ENCODE results near the gene CELSR1.

The CELSR1 gene

GRCh38 chr22:46513908-46514550 lies 23.4 kb downstream of the CELSR1 start:
- Histone ChIP-seq H3K9ac (ENCODE audit: low read length) (no peak overlapping the region), H3K9me3 (ENCODE audit: control insufficient read depth, low read length) (no peaks in the 10 kb centered on the region), H3K4me3 (ENCODE audit: low read length) (no peak overlapping the region), H3K27me3 (replicated peaks; ENCODE audit: control insufficient read depth, insufficient read depth, low read length) (peaks cover 9% of the 10 kb centered on the region), H3K4me1 (ENCODE audit: control insufficient read depth, insufficient read depth, low read length) (peaks cover 25% of the 10 kb centered on the region), H3K36me3 (ENCODE audit: control insufficient read depth, insufficient read depth, low read length, severe bottlenecking) (no peaks in the 10 kb centered on the region)
- DNase-seq (ENCODE audit: low read depth): no peak

- no peak for DNase-seq (ENCODE audit: low read depth)
- no peak overlapping the region for H3K4me3 ChIP-seq (ENCODE audit: low read length)
- H3K4me1 ChIP-seq (ENCODE audit: control insufficient read depth, insufficient read depth, low read length): peaks cover 27% of the 10 kb centered on the region
- H3K27me3 ChIP-seq (replicated peaks; ENCODE audit: control insufficient read depth, insufficient read depth, low read length): peaks cover 10% of the 10 kb centered on the region
- no peaks in the 10 kb centered on the region for H3K9me3 ChIP-seq (ENCODE audit: control insufficient read depth, low read length)
- no peaks in the 10 kb centered on the region for H3K36me3 ChIP-seq (ENCODE audit: control insufficient read depth, insufficient read depth, low read length, severe bottlenecking)
- H3K9ac ChIP-seq (ENCODE audit: low read length): no peak overlapping the region
Observed at GRCh38 chr22:46512683-46513082, 24.7 kb downstream of the CELSR1 start.

- H3K4me3 ChIP-seq (ENCODE audit: low read length): no peak overlapping the region
- no peak overlapping the region for H3K9ac ChIP-seq (ENCODE audit: low read length)
- no peaks in the 10 kb centered on the region for H3K36me3 ChIP-seq (ENCODE audit: control insufficient read depth, insufficient read depth, low read length, severe bottlenecking)
- no peaks in the 10 kb centered on the region for H3K9me3 ChIP-seq (ENCODE audit: control insufficient read depth, low read length)
- DNase-seq (ENCODE audit: low read depth): no peak
- H3K27me3 ChIP-seq (replicated peaks; ENCODE audit: control insufficient read depth, insufficient read depth, low read length): peaks cover 10% of the 10 kb centered on the region
- peaks cover 27% of the 10 kb centered on the region for H3K4me1 ChIP-seq (ENCODE audit: control insufficient read depth, insufficient read depth, low read length)
Observed at GRCh38 chr22:46512039-46512370, 25.4 kb downstream of the CELSR1 start.

DNA sequence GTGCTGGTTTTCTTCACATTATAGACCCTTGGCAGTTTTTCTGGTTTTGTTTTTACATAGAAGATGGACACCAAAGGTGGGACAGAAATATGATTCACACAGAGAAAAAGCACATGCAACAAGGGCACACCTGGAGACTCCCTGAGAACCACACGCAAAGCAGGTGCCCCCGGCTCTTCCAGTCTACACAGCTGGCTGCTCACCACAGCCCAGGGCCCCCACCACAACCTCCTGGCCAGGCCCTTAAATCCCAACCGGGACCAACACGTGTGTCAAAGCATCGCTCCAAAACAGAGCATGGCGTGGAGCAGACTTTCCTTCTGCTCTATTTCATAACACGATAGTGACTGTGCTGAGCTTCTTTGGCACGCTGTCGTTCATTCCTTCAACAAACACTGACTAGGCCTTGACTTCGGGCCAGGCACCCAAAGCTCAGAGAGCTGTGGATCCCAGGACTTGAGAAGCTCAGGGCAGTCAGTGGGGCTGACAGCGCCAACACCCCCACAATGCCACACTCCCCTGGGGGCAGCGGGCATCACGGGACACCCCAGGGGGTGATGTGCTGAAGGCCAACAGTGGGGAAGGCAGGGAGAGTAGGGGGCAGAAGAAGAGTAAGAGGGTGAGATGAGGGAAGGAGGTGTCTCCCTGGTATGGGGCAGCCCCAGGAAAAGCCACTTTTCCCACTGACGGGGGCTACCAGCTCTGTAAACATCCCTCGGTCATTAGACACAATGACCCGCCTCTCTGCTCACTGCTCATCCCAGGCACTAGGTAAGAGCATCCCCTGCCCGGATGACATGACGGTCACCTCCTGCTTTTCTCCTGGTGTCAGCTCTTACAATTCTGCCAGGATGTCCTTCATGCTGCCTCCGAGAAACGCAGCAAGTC lies 26.0 kb downstream of the CELSR1 start:
- no peak overlapping the region for H3K4me3 ChIP-seq (ENCODE audit: low read length)
- peaks cover 10% of the 10 kb centered on the region for H3K27me3 ChIP-seq (replicated peaks; ENCODE audit: control insufficient read depth, insufficient read depth, low read length)
- no peaks in the 10 kb centered on the region for H3K9me3 ChIP-seq (ENCODE audit: control insufficient read depth, low read length)
- H3K36me3 ChIP-seq (ENCODE audit: control insufficient read depth, insufficient read depth, low read length, severe bottlenecking): no peaks in the 10 kb centered on the region
- no peak for DNase-seq (ENCODE audit: low read depth)
- H3K9ac ChIP-seq (ENCODE audit: low read length): no peak overlapping the region
- H3K4me1 ChIP-seq (ENCODE audit: control insufficient read depth, insufficient read depth, low read length): peaks cover 27% of the 10 kb centered on the region

- no peaks in the 10 kb centered on the region for H3K36me3 ChIP-seq (ENCODE audit: control insufficient read depth, insufficient read depth, low read length, severe bottlenecking)
- peaks cover 16% of the 10 kb centered on the region for H3K4me1 ChIP-seq (ENCODE audit: control insufficient read depth, insufficient read depth, low read length)
- no peak overlapping the region for H3K4me3 ChIP-seq (ENCODE audit: low read length)
- no peak overlapping the region for H3K9ac ChIP-seq (ENCODE audit: low read length)
- no peaks in the 10 kb centered on the region for H3K9me3 ChIP-seq (ENCODE audit: control insufficient read depth, low read length)
- DNase-seq (ENCODE audit: low read depth): no peak
- H3K27me3 ChIP-seq (replicated peaks; ENCODE audit: control insufficient read depth, insufficient read depth, low read length): peaks cover 10% of the 10 kb centered on the region
Observed at GRCh38 chr22:46509416-46510089, 27.9 kb downstream of the CELSR1 start.

- Histone ChIP-seq H3K4me3 (ENCODE audit: low read length) (no peak overlapping the region), H3K36me3 (ENCODE audit: control insufficient read depth, insufficient read depth, low read length, severe bottlenecking) (no peaks in the 10 kb centered on the region), H3K9ac (ENCODE audit: low read length) (no peak overlapping the region), H3K4me1 (ENCODE audit: control insufficient read depth, insufficient read depth, low read length) (peaks cover 11% of the 10 kb centered on the region), H3K9me3 (ENCODE audit: control insufficient read depth, low read length) (no peaks in the 10 kb centered on the region), H3K27me3 (replicated peaks; ENCODE audit: control insufficient read depth, insufficient read depth, low read length) (peaks cover 10% of the 10 kb centered on the region)
- DNase-seq (ENCODE audit: low read depth): no peak
Observed at GRCh38 chr22:46508491-46508999, 28.9 kb downstream of the CELSR1 start.

- H3K27me3 ChIP-seq (replicated peaks; ENCODE audit: control insufficient read depth, insufficient read depth, low read length): peaks cover 17% of the 10 kb centered on the region
- H3K9ac ChIP-seq (ENCODE audit: low read length): no peak overlapping the region
- H3K9me3 ChIP-seq (ENCODE audit: control insufficient read depth, low read length): no peaks in the 10 kb centered on the region
- no peak for DNase-seq (ENCODE audit: low read depth)
- H3K4me1 ChIP-seq (ENCODE audit: control insufficient read depth, insufficient read depth, low read length): peaks cover 11% of the 10 kb centered on the region
- H3K4me3 ChIP-seq (ENCODE audit: low read length): no peak overlapping the region
- no peaks in the 10 kb centered on the region for H3K36me3 ChIP-seq (ENCODE audit: control insufficient read depth, insufficient read depth, low read length, severe bottlenecking)
Observed at GRCh38 chr22:46507451-46508425, 29.7 kb downstream of the CELSR1 start.

DNA sequence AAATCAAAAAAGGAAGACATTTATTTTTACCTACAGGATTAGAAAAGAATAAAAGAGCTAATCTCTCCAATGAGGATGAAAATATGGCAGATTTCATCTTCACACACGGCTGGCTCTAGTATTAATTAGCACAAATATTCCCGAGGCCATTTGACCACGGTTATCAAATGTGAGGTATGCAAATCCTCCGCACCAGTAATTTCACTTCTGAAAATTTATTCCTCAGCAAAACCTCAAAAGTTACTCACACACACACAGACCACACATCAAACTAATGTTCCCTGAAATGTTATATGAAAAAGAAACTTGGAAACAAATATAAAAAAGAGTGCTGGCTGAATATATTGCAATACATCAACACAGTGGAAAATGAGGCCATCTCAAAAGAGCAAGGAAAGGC lies 32.8 kb downstream of the CELSR1 start:
- H3K9me3 ChIP-seq (ENCODE audit: control insufficient read depth, low read length): no peaks in the 10 kb centered on the region
- H3K4me3 ChIP-seq (ENCODE audit: low read length): no peak overlapping the region
- H3K27me3 ChIP-seq (replicated peaks; ENCODE audit: control insufficient read depth, insufficient read depth, low read length): peaks cover 22% of the 10 kb centered on the region
- H3K36me3 ChIP-seq (ENCODE audit: control insufficient read depth, insufficient read depth, low read length, severe bottlenecking): no peaks in the 10 kb centered on the region
- H3K4me1 ChIP-seq (ENCODE audit: control insufficient read depth, insufficient read depth, low read length): peaks cover 2% of the 10 kb centered on the region
- DNase-seq (ENCODE audit: low read depth): no peak
- H3K9ac ChIP-seq (ENCODE audit: low read length): no peak overlapping the region

DNA sequence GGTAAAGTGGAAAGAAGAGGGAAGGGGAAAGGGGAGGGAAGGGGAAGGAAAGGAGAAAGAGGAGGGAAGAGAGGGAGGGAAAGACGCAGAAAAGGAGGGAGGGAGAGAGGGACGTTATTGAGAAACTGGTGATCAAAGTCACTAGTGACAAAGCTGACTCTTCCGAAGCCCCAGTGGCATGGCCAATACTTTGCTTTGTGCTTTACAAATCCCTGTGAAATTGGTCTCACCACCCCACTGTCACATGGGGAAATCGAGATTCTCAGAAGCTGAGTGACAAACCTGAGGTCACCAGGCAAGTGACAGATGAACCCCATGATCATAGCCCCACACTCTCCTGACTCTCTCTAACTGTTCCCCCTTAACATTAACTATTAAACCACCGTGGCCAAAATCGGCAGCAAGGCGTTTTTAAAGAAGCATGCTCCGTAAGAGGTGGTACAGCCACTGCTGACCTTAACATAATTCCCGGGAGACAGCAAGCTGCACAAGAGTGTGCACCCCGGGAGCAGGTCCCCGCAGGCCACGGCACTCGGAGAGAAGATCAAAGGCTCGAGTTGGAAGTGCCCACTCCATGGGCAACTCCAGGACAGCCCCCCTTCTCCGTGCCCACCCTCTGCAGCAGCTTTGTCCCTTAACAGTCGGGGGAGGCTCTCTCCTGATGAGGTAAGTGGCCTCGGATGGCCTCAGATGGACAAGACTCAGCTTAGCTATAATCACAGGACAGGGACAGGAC lies 34.8 kb downstream of the CELSR1 start:
- no peak for DNase-seq (ENCODE audit: low read depth)

DNA sequence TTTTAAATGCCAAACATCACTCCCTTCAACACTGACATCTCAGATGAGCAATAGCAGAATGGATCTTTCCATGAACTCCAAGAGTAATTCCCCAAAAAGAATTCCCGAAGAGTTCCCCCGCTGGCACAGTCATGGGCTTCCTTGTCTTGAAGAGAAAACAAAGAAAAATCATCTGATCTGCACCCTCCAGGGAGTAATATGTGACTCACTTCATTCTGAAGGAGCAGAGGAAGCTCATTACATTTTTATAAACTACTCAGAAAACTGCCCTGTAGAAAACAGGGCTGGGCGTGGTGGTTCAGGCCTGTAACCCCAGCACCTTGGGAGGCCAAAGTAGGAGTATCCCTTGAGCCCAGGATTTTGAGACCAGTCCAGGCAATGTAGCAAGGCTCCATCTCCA lies 35.7 kb downstream of the CELSR1 start:
- H3K4me1 ChIP-seq (ENCODE audit: control insufficient read depth, insufficient read depth, low read length): no peaks in the 10 kb centered on the region
- no peak overlapping the region for H3K4me3 ChIP-seq (ENCODE audit: low read length)
- H3K27me3 ChIP-seq (replicated peaks; ENCODE audit: control insufficient read depth, insufficient read depth, low read length): peaks cover 18% of the 10 kb centered on the region
- no peaks in the 10 kb centered on the region for H3K36me3 ChIP-seq (ENCODE audit: control insufficient read depth, insufficient read depth, low read length, severe bottlenecking)
- no peak overlapping the region for H3K9ac ChIP-seq (ENCODE audit: low read length)
- H3K9me3 ChIP-seq (ENCODE audit: control insufficient read depth, low read length): no peaks in the 10 kb centered on the region
- peak; percentile 70 for DNase-seq (ENCODE audit: low read depth)

More for the DNA sequence above, 34.8 kb downstream of the CELSR1 start:
- H3K9me3 ChIP-seq (ENCODE audit: control insufficient read depth, low read length): no peaks in the 10 kb centered on the region
- no peak overlapping the region for H3K4me3 ChIP-seq (ENCODE audit: low read length)
- peaks cover 18% of the 10 kb centered on the region for H3K27me3 ChIP-seq (replicated peaks; ENCODE audit: control insufficient read depth, insufficient read depth, low read length)
- H3K9ac ChIP-seq (ENCODE audit: low read length): no peak overlapping the region
- H3K4me1 ChIP-seq (ENCODE audit: control insufficient read depth, insufficient read depth, low read length): no peaks in the 10 kb centered on the region
- H3K36me3 ChIP-seq (ENCODE audit: control insufficient read depth, insufficient read depth, low read length, severe bottlenecking): no peaks in the 10 kb centered on the region
